IMR-90 (cell line): ENCODE data around the gene THSD7B. TPM values are rescaled to one million over a fixed set of nuclear protein-coding genes. Genes with fewer than 3 reads are reported as not detected.

ENCODE experiments used
- ATAC-seq: fragments of 200-7000 bp; cut with Tn5 transposase; 2 replicates; pipeline ENCODE4 v1.9.1; 2020; ENCODE audit warnings: low read depth, mild to moderate bottlenecking, moderate library complexity
- BruUV-seq: library from RNA; stranded (reverse); fragments of 400-500 nt; replicated peaks from 2 replicates; lab custom pipeline; 2021; lab: Mats Ljungman, UMichigan
- CTCF ChIA-PET: fragments of 300-600 bp; formaldehyde crosslinking; extraction: SDS; loops from one replicate; lab custom pipeline; 2021; ENCODE audit warnings: antibody characterized with exemption; lab: Yijun Ruan, JAX
- POLR2A ChIA-PET: fragments of 300-600 bp; sonication (Branson Sonifier 250); formaldehyde crosslinking; loops from one replicate; lab custom pipeline; 2022; ENCODE audit warnings: antibody characterized with exemption; ENCODE audit not compliant: unreplicated experiment; lab: Charles Lee
- DNase-seq: peaks from one replicate; pipeline ENCODE4 v3.0.0; 2013
- H2AFZ ChIP-seq: replicated peaks from 2 replicates; pipeline ENCODE3; 2013; ENCODE audit warnings: low read length, mild to moderate bottlenecking; ENCODE audit not compliant: poor library complexity
- H2AK5ac ChIP-seq: 2 replicates; pipeline ENCODE4 v1.6.1; 2013; ENCODE audit warnings: low read depth, low read length, inconsistent platforms
- H2AK9ac ChIP-seq: replicated peaks from 2 replicates; pipeline ENCODE3; 2013; ENCODE audit warnings: mild to moderate bottlenecking, low read depth, low read length, moderate library complexity; ENCODE audit not compliant: poor library complexity
- H2BK120ac ChIP-seq: 2 replicates; pipeline ENCODE4 v1.6.1; 2013; ENCODE audit warnings: low read depth, low read length, inconsistent platforms
- H2BK15ac ChIP-seq: 3 replicates; pipeline ENCODE4 v1.6.1; 2013; ENCODE audit warnings: low read depth, low read length, inconsistent platforms
- H2BK20ac ChIP-seq: 2 replicates; pipeline ENCODE4 v1.6.1; 2013; ENCODE audit warnings: low read depth, mild to moderate bottlenecking, inconsistent platforms, low read length, moderate library complexity
- H2BK5ac ChIP-seq: 2 replicates; pipeline ENCODE4 v1.6.1; 2013; ENCODE audit warnings: mild to moderate bottlenecking, low read depth, low read length, inconsistent platforms; ENCODE audit not compliant: poor library complexity, severe bottlenecking
- H3K14ac ChIP-seq: replicated peaks from 2 replicates; pipeline ENCODE4 v1.6.1; 2013; ENCODE audit warnings: low read depth, low read length, inconsistent platforms
- H3K18ac ChIP-seq: 2 replicates; pipeline ENCODE4 v1.6.1; 2013; ENCODE audit warnings: low read depth, low read length, control low read depth
- H3K23ac ChIP-seq: 2 replicates; pipeline ENCODE4 v1.6.1; 2013; ENCODE audit warnings: low read depth, low read length, inconsistent platforms
- H3K27ac ChIP-seq: 2 replicates; pipeline ENCODE4 v1.5.1; 2013; ENCODE audit warnings: mild to moderate bottlenecking, control low read depth, low read length; ENCODE audit not compliant: insufficient read depth
- H3K27me3 ChIP-seq: 2 replicates; pipeline ENCODE4 v1.6.1; 2013; ENCODE audit warnings: low read length; ENCODE audit not compliant: control insufficient read depth, insufficient read depth
- H3K36me3 ChIP-seq: 2 replicates; pipeline ENCODE4 v1.6.1; 2013; ENCODE audit warnings: low read length, mixed read lengths; ENCODE audit not compliant: control insufficient read depth, insufficient read depth
- H3K4ac ChIP-seq: 2 replicates; pipeline ENCODE4 v1.6.1; 2013; ENCODE audit warnings: low read depth, low read length, inconsistent platforms
- H3K4me1 ChIP-seq: 2 replicates; pipeline ENCODE4 v1.6.1; 2013; ENCODE audit warnings: low read length, mixed read lengths; ENCODE audit not compliant: control insufficient read depth, insufficient read depth
- H3K4me2 ChIP-seq: 2 replicates; pipeline ENCODE4 v1.6.1; 2013; ENCODE audit warnings: low read depth, mild to moderate bottlenecking, control low read depth, low read length, moderate library complexity
- H3K4me3 ChIP-seq: 2 replicates; pipeline ENCODE4 v1.5.1; 2013; ENCODE audit warnings: low read depth, mild to moderate bottlenecking, control low read depth, low read length, moderate library complexity; ENCODE audit not compliant: insufficient read depth
- H3K56ac ChIP-seq: 2 replicates; pipeline ENCODE4 v1.6.1; 2013; ENCODE audit warnings: low read length, inconsistent platforms; ENCODE audit not compliant: insufficient read depth; ENCODE audit errors: extremely low read depth
- H3K79me1 ChIP-seq, 2 experiments: 2 replicates each; pipeline ENCODE4 v1.6.1; 2013; ENCODE audit warnings: low read length in 2 of 2, inconsistent platforms in 1 of 2, low read depth in 1 of 2
- H3K9ac ChIP-seq: 2 replicates; pipeline ENCODE4 v1.6.1; 2013; ENCODE audit warnings: low read depth, low read length, control low read depth
- H3K9me1 ChIP-seq: 2 replicates; pipeline ENCODE4 v1.6.1; 2013; ENCODE audit warnings: low read length, inconsistent platforms; ENCODE audit not compliant: insufficient read depth
- H3K9me3 ChIP-seq: 2 replicates; pipeline ENCODE4 v1.6.1; 2013; ENCODE audit warnings: low read length; ENCODE audit not compliant: control insufficient read depth, insufficient read depth
- H4K20me1 ChIP-seq: 2 replicates; pipeline ENCODE4 v1.6.1; 2013; ENCODE audit warnings: low read length, inconsistent platforms; ENCODE audit not compliant: insufficient read depth
- H4K5ac ChIP-seq: 2 replicates; pipeline ENCODE4 v1.6.1; 2013; ENCODE audit warnings: mild to moderate bottlenecking, low read depth, low read length, control low read depth
- H4K8ac ChIP-seq, 2 experiments: 2 replicates each; pipeline ENCODE4 v1.6.1; 2013; ENCODE audit warnings: low read depth in 2 of 2, low read length in 2 of 2, control low read depth in 1 of 2, inconsistent platforms in 1 of 2
- H4K91ac ChIP-seq: 2 replicates; pipeline ENCODE4 v1.6.1; 2013; ENCODE audit warnings: low read depth, low read length, inconsistent platforms; ENCODE audit not compliant: insufficient read depth
- BHLHE40 ChIP-seq: fragments of 150-350 bp; IDR thresholded peaks from 2 replicates; pipeline ENCODE4 v1.6.1; 2016; ENCODE audit warnings: mild to moderate bottlenecking, low read depth, low read length
- CEBPB ChIP-seq: IDR thresholded peaks from 2 replicates; pipeline ENCODE4 v1.6.1; 2012; ENCODE audit warnings: low read depth, low read length, improper control_type of control experiment
- FOS ChIP-seq: fragments of 150-350 bp; IDR thresholded peaks from 2 replicates; pipeline ENCODE4 v1.6.1; 2016; ENCODE audit warnings: low read depth, low read length
- MAFK ChIP-seq: IDR thresholded peaks from 2 replicates; pipeline ENCODE4 v1.6.1; 2012; ENCODE audit warnings: low read depth, low read length, improper control_type of control experiment
- MAZ ChIP-seq: IDR thresholded peaks from 2 replicates; pipeline ENCODE4 v1.6.1; 2012; ENCODE audit warnings: low read depth, mild to moderate bottlenecking, low read length, improper control_type of control experiment, moderate library complexity, borderline replicate concordance
- MXI1 ChIP-seq: IDR thresholded peaks from 2 replicates; pipeline ENCODE4 v1.6.1; 2012; ENCODE audit warnings: low read depth, mild to moderate bottlenecking, low read length, moderate library complexity, borderline replicate concordance
- NFE2L2 ChIP-seq: fragments of 150-350 bp; IDR thresholded peaks from 2 replicates; pipeline ENCODE4 v1.6.1; 2016; ENCODE audit warnings: low read depth, mild to moderate bottlenecking, low read length
- POLR2A ChIP-seq: IDR thresholded peaks from 2 replicates; pipeline ENCODE4 v1.6.1; 2012; ENCODE audit warnings: mild to moderate bottlenecking, low read depth, low read length
- RAD21 ChIP-seq: IDR thresholded peaks from 2 replicates; pipeline ENCODE4 v1.6.1; 2012; ENCODE audit warnings: low read length, improper control_type of control experiment
- RFX5 ChIP-seq: IDR thresholded peaks from 2 replicates; pipeline ENCODE4 v1.8.0; 2012; ENCODE audit warnings: low read depth, mild to moderate bottlenecking, low read length, moderate library complexity
- SMC3 ChIP-seq: fragments of 150-350 bp; IDR thresholded peaks from 2 replicates; pipeline ENCODE4 v1.6.1; 2016; ENCODE audit warnings: low read depth, mild to moderate bottlenecking, antibody characterized with exemption, low read length, moderate library complexity
- WGBS, 2 experiments: methylation state at CpG; one replicate each; pipeline versions ENCODE4 v1.1.5 to v1.1.7; 2013; ENCODE audit warnings: missing lambda C conversion rate in 2 of 2; ENCODE audit not compliant: insufficient read length in 1 of 2; ENCODE audit errors: extremely low coverage in 2 of 2; 5-methylcytosine and 5-hydroxymethylcytosine counted together
- dilution Hi-C: fragments of 300-500 bp; cut with HindIII; formaldehyde crosslinking; loops from one replicate; pipeline ENCODE4 v1.14.3; 2018; ENCODE audit warnings: low sequenced_read_pairs; ENCODE audit not compliant: unreplicated experiment
- in situ Hi-C: fragments of 300-500 bp; cut with MboI; formaldehyde crosslinking; loops from 3 replicates; pipeline ENCODE4 v1.14.3; 2019; ENCODE audit warnings: low sequenced_read_pairs, inconsistent platforms, mixed read lengths
- intact Hi-C: fragments of 100-400 bp; cut with micrococcal nuclease; formaldehyde crosslinking; loops from 2 replicates; pipeline ENCODE4 v1.10.0; 2022
- polyA plus RNA-seq, 3 experiments: library from polyadenylated mRNA; depleted of rRNA; stranded (reverse); fragments of >200 nt; gene quantifications; 2 replicates each; pipeline ENCODE4 v1.2.3, GENCODE V29; 2012; ENCODE audit warnings: low replicate concordance in 1 of 3
- total RNA-seq: library from RNA; depleted of rRNA; stranded (reverse); fragments of >200 nt; gene quantifications from 2 replicates; pipeline ENCODE4 v1.2.3, GENCODE V29; 2012
- TF ChIP-seq, protein P1 (sequence below): conservative IDR thresholded peaks from 2 replicates; pipeline ENCODE4 v1.5.1; 2012; ENCODE audit warnings: mild to moderate bottlenecking, low read depth, low read length, improper control_type of control experiment
- TF ChIP-seq, protein P2 (sequence below): fragments of 150-350 bp; IDR thresholded peaks from 2 replicates; pipeline ENCODE4 v1.6.1; 2017; ENCODE audit warnings: mild to moderate bottlenecking, antibody characterized with exemption, low read length, low read depth

Gene THSD7B
- total and polyA plus RNA-seq, 2 of the 4 experiments (the other 2 are of a cell fraction): not detected

DNA sequence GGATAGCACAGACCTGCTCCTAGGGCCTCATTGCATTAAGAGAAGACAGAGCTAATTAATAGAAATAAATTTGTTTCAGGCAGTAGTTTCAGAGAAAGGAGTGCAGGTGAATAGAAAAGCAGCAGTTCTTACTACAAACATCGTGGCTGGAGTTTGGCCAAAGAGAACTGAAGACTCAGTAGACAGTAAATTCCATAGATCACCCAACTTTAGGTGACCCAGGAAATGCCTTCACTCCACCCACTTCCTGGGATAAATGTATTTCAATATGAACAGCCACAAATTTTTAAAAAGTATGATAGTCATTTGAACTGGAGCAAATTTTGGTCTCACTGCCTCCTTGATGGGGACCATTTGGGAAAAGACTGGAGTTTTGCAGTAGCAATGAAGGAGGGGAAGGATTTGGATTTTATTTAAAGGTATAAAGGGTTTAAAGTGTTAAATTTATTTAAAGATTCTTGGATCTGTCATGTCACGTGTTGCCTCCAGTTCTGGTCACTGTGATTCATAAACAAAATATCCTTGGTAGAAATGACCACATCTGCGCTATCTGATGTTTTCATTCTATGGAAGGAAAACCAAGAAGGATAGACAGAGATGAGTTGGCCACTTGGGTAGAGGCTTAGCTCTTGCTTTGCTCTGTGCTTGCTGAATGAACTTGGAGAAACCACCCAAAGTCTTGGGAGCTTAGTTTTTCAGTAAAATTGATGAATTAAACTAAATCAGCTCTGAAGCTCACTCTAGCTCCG, 390.2 kb downstream of the THSD7B start:
- CTCF ChIA-PET: no interaction called here
- Histone ChIP-seq H3K4me3 (no peak overlapping the region), H2AFZ (no peak overlapping the region)

More for the DNA sequence above, 390.2 kb downstream of the THSD7B start:
- H2BK5ac ChIP-seq: no peak overlapping the region
- POLR2A ChIA-PET: no interaction called here
- no peak overlapping the region for H2AK9ac ChIP-seq
- in situ Hi-C loops: no loop called here
- no TSS peak for BruUV-seq
- no peak overlapping the region for H3K9ac ChIP-seq
- WGBS, 2 experiments: 40% methylated on average over 1 of the region's 4 CpGs; no CpG with 5 or more reads in 1 of the 2 experiments
- dilution Hi-C loops: no loop called here
- no peak overlapping the region for H4K5ac ChIP-seq
- H2BK120ac ChIP-seq: no peak overlapping the region
- no peak overlapping the region for H3K23ac ChIP-seq
- H3K14ac ChIP-seq: no peak overlapping the region
- H4K91ac ChIP-seq: no peak overlapping the region
- no peak overlapping the region for H3K18ac ChIP-seq
- H3K9me3 ChIP-seq: peaks cover 12% of the 10 kb centered on the region
- H4K20me1 ChIP-seq: no peaks in the 10 kb centered on the region
- H3K4ac ChIP-seq: no peak overlapping the region
- H2BK15ac ChIP-seq: no peak overlapping the region
- H3K27me3 ChIP-seq: no peaks in the 10 kb centered on the region
- H3K27ac ChIP-seq: no peak overlapping the region
- TF ChIP-seq, protein P1, sequence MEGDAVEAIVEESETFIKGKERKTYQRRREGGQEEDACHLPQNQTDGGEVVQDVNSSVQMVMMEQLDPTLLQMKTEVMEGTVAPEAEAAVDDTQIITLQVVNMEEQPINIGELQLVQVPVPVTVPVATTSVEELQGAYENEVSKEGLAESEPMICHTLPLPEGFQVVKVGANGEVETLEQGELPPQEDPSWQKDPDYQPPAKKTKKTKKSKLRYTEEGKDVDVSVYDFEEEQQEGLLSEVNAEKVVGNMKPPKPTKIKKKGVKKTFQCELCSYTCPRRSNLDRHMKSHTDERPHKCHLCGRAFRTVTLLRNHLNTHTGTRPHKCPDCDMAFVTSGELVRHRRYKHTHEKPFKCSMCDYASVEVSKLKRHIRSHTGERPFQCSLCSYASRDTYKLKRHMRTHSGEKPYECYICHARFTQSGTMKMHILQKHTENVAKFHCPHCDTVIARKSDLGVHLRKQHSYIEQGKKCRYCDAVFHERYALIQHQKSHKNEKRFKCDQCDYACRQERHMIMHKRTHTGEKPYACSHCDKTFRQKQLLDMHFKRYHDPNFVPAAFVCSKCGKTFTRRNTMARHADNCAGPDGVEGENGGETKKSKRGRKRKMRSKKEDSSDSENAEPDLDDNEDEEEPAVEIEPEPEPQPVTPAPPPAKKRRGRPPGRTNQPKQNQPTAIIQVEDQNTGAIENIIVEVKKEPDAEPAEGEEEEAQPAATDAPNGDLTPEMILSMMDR: no peak
- no peak for TF ChIP-seq NFE2L2
- TF ChIP-seq BHLHE40: no peak
- TF ChIP-seq POLR2A: no peak
- no peak for TF ChIP-seq MAFK
- TF ChIP-seq RFX5: no peak
- TF ChIP-seq RAD21: no peak
- no peak for TF ChIP-seq MAZ
- TF ChIP-seq, protein P2, sequence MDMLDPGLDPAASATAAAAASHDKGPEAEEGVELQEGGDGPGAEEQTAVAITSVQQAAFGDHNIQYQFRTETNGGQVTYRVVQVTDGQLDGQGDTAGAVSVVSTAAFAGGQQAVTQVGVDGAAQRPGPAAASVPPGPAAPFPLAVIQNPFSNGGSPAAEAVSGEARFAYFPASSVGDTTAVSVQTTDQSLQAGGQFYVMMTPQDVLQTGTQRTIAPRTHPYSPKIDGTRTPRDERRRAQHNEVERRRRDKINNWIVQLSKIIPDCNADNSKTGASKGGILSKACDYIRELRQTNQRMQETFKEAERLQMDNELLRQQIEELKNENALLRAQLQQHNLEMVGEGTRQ: no peak
- TF ChIP-seq SMC3: no peak
- TF ChIP-seq CEBPB: no peak
- TF ChIP-seq FOS: no peak
- TF ChIP-seq MXI1: no peak
- no peaks in the 10 kb centered on the region for H3K36me3 ChIP-seq
- no peak overlapping the region for H2BK20ac ChIP-seq
- H2AK5ac ChIP-seq: no peak overlapping the region
- no peak overlapping the region for H4K8ac ChIP-seq
- ATAC-seq (no peak), DNase-seq (no peak)
- no peaks in the 10 kb centered on the region for H3K9me1 ChIP-seq
- H3K4me1 ChIP-seq: no peaks in the 10 kb centered on the region
- H3K56ac ChIP-seq: no peak overlapping the region
- H3K79me1 ChIP-seq: no peaks in the 10 kb centered on the region
- no peak overlapping the region for H3K4me2 ChIP-seq
- intact Hi-C loops: no loop called here
